Gastrocnemius medialis (tissue), 4 donors: Measurements from ENCODE around the gene CIDEC. TPM values are rescaled to one million over a fixed set of nuclear protein-coding genes. Genes with fewer than 3 reads are reported as not detected.

Source experiments
- ATAC-seq, 2 donors: fragments of 150-250 bp; one replicate each; pipeline ENCODE4 v1.9.1; 2016
- DNase-seq, 2 donors: peaks; one replicate each; pipeline ENCODE4 v3.0.0-alpha.2; 2019
- H3K27ac ChIP-seq, 4 donors: fragments of 200-600 bp; sonication (generic); 1 replicate in 1 of 4; 2 replicates in 3 of 4; pipeline ENCODE4 v1.5.1; 2016 to 2018; ENCODE audit warnings: mild to moderate bottlenecking in 2 of 4, moderate library complexity in 1 of 4
- H3K27me3 ChIP-seq, 3 donors: fragments of 200-600 bp; sonication (generic) in 2 of 3; 1 replicate in 1 of 3; 2 replicates in 2 of 3; pipeline versions ENCODE4 v1.5.1 to v1.6.0; 2016 to 2019; ENCODE audit warnings: mild to moderate bottlenecking in 1 of 3, moderate library complexity in 1 of 3
- H3K36me3 ChIP-seq, 2 donors: fragments of 200-600 bp; sonication (generic) in 1 of 2; one replicate each; pipeline ENCODE4 v1.5.1; 2017 to 2018
- H3K4me1 ChIP-seq, 2 donors: fragments of 200-600 bp; sonication (generic) in 1 of 2; one replicate each; pipeline ENCODE4 v1.5.1; 2016 to 2017; ENCODE audit warnings: mild to moderate bottlenecking in 2 of 2
- H3K4me3 ChIP-seq, 4 donors: fragments of 200-600 bp; sonication (generic) in 3 of 4; 1 replicate in 1 of 4; 2 replicates in 3 of 4; pipeline ENCODE4 v1.5.1; 2016 to 2019; ENCODE audit warnings: mild to moderate bottlenecking in 2 of 4
- H3K9me3 ChIP-seq, 3 donors: fragments of 200-600 bp; sonication (generic) in 2 of 3; 1 replicate in 1 of 3; 2 replicates in 2 of 3; pipeline ENCODE4 v1.5.1; 2016 to 2019
- POLR2A ChIP-seq, 2 donors: fragments of 450-650 bp; IDR thresholded peaks; one replicate each; pipeline ENCODE4 v1.6.1; 2017; ENCODE audit warnings: antibody characterized with exemption in 2 of 2, mild to moderate bottlenecking in 2 of 2, moderate library complexity in 2 of 2
- in situ Hi-C, 4 donors: fragments of 200-750 bp; cut with MboI; loops; one replicate each; pipeline versions ENCODE4 v1.15.0 to v1.8.0; 2017; ENCODE audit warnings: low sequenced_read_pairs in 4 of 4
- intact Hi-C: fragments of 100-400 bp; cut with DNase I; formaldehyde crosslinking; loops from one replicate; pipeline ENCODE4 v1.15.1; 2023; ENCODE audit warnings: low total_unique reads
- total RNA-seq, 4 donors: library from RNA; depleted of rRNA; stranded (reverse); fragments of >200 nt; gene quantifications; one replicate each; pipeline versions ENCODE4 v1.1.0 to v1.2.3, GENCODE V29; 2016
- TF ChIP-seq, protein P1 (sequence below), 5 experiments: fragments of 450-650 bp in 3 of 5; fragments of 200-600 bp in 2 of 5; sonication (generic) in 2 of 5; IDR thresholded peaks in 4 of 5; conservative IDR thresholded peaks in 1 of 5; 1 replicate in 4 of 5; 2 replicates in 1 of 5; pipeline ENCODE4 v1.5.1; 2016 to 2019; ENCODE audit warnings: antibody characterized with exemption in 5 of 5, mild to moderate bottlenecking in 3 of 5, moderate library complexity in 3 of 5

The CIDEC gene
- total RNA-seq, 4 donors from 2014 or later, result 1.4 to 13.4 (median 3.5) TPM

DNA sequence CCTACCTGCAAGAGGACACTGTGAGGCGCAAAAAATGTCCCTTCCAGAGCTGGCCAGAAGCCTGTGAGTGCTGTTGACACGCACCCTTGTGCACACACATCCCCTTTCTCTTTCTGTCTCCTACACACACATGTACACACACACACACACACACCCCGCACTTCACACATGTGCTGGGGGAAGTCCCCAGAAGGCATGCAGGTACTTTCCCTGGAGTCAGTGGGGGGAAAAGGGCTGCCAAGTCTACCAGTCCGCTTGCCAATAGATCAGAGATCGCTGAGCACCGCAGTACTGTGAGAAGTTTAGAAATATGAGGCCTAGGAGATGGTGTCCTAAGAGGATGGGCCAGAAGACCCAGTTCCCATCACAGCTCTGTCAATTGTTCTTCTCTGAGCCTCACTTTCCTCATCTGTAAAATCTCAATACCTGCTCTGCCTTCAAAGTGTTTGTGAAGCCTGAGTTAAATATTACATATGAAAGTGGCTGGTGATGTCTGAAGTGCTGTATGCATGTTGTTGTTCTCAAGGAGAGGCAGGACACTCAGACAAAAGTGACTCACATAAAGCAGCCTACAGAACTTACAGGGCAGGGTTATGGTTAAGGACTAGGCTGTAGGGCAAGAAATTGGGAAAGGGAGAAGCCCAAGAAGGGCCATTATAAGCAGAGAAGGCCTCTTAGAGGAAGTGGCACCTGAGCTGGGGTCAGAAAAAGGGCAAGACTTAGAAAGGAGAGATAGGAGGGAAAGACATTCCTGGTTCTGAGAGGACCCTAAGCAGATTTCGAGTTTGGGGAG, 29.4 kb upstream of the CIDEC start:
- Histone ChIP-seq H3K27me3 (no peaks in the 10 kb centered on the region), H3K9me3 (no peaks in the 10 kb centered on the region), H3K36me3 (no peaks in the 10 kb centered on the region), H3K4me3 (no peak overlapping the region), H3K27ac (no peak overlapping the region), H3K4me1 (no peaks in the 10 kb centered on the region)
- TF ChIP-seq, protein P1, sequence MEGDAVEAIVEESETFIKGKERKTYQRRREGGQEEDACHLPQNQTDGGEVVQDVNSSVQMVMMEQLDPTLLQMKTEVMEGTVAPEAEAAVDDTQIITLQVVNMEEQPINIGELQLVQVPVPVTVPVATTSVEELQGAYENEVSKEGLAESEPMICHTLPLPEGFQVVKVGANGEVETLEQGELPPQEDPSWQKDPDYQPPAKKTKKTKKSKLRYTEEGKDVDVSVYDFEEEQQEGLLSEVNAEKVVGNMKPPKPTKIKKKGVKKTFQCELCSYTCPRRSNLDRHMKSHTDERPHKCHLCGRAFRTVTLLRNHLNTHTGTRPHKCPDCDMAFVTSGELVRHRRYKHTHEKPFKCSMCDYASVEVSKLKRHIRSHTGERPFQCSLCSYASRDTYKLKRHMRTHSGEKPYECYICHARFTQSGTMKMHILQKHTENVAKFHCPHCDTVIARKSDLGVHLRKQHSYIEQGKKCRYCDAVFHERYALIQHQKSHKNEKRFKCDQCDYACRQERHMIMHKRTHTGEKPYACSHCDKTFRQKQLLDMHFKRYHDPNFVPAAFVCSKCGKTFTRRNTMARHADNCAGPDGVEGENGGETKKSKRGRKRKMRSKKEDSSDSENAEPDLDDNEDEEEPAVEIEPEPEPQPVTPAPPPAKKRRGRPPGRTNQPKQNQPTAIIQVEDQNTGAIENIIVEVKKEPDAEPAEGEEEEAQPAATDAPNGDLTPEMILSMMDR (IDR thresholded peaks at IDR 0.05 in 4 of 5, conservative IDR thresholded peaks at IDR 0.05 in 1 of 5), result no peak
- no peak for TF ChIP-seq POLR2A (IDR thresholded peaks at IDR 0.05)
- intact Hi-C loops (no loop called here), in situ Hi-C loops (no loop called here)
- DNase-seq (no peak), ATAC-seq (no peak)

DNA sequence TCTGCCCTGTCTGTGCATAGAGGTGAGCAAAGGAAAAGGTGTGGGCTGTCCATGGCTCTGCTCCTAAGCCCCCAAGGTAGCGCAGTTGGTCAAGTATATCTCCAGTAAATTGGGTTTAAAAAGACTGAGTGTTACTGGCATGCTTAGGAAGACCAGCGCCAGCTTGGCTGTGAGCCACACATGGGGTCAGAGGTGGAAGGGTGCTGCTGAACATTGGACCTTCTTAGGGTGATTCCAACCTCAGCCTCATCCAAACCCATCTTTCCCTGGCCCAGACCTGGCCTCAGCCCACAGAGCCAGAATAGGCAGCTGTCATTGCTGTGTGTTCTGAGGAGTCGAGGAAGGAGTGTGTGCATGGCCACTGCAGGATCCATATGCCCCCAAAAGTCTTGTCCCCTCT, 28.2 kb upstream of the CIDEC start:
- Histone ChIP-seq H3K4me3 (no peak overlapping the region), H3K36me3 (no peaks in the 10 kb centered on the region), H3K4me1 (no peaks in the 10 kb centered on the region), H3K27ac (no peak overlapping the region), H3K27me3 (no peaks in the 10 kb centered on the region), H3K9me3 (no peaks in the 10 kb centered on the region)
- in situ Hi-C loops, result no loop called here
- intact Hi-C loops, result no loop called here
- DNase-seq (no peak), ATAC-seq (no peak)
- TF ChIP-seq, protein P1 (IDR thresholded peaks at IDR 0.05 in 4 of 5, conservative IDR thresholded peaks at IDR 0.05 in 1 of 5), result no peak
- no peak for TF ChIP-seq POLR2A (IDR thresholded peaks at IDR 0.05)

DNA sequence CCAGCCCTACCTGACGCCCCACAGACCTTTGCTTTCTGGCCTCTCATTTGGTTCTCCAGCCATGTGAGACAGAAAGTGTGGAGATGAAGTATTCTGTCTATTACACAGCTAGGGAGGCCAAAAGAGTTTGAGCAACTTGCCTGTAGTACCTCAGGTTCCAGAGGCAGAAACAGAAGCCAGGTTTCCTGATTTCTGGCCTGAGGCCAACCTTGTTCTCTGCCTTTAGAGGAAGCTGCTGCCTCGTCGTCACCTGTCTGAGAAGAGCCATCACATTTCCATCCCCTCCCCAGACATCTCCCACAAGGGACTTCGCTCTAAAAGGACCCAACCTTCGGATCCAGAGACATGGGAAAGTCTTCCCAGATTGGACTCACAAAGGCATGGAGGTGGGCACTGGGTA, 26.4 kb upstream of the CIDEC start:
- intact Hi-C loops, result no loop called here
- Histone ChIP-seq H3K27me3 (no peaks in the 10 kb centered on the region), H3K4me1 (no peaks in the 10 kb centered on the region), H3K9me3 (no peaks in the 10 kb centered on the region), H3K36me3 (no peaks in the 10 kb centered on the region), H3K4me3 (no peak overlapping the region), H3K27ac (no peak overlapping the region)
- DNase-seq (no peak), ATAC-seq (no peak)
- in situ Hi-C loops, result no loop called here
- TF ChIP-seq, protein P1 (IDR thresholded peaks at IDR 0.05 in 4 of 5, conservative IDR thresholded peaks at IDR 0.05 in 1 of 5), result no peak
- TF ChIP-seq POLR2A (IDR thresholded peaks at IDR 0.05), result no peak

DNA sequence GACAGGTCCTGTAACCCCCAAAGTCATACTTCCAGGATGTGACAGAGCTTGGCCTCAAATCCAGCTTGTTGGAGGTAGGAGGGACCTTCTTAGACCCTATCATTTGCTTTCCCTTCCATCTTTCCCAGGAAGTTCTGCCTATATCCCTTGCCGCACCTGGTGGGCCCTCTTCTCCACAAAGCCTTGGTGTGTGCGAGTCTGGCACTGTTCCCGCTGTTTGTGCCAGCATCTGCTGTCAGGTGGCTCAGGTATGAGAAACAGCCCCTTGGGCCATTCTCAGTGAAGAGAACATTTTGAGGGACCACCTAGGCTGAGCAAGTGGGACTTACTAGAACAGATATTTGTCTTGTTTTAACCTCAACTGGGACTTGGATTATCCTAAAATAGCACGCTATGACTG, 23.9 kb upstream of the CIDEC start:
- no peak for TF ChIP-seq POLR2A (IDR thresholded peaks at IDR 0.05)
- TF ChIP-seq, protein P1 (IDR thresholded peaks at IDR 0.05 in 4 of 5, conservative IDR thresholded peaks at IDR 0.05 in 1 of 5), result no peak
- in situ Hi-C loops, result no loop called here
- no peaks in the 10 kb centered on the region for H3K36me3 ChIP-seq

More for the DNA sequence above, 23.9 kb upstream of the CIDEC start:
- ATAC-seq, result no peak
- no peaks in the 10 kb centered on the region for H3K9me3 ChIP-seq
- no peak for DNase-seq
- no peak overlapping the region for H3K27ac ChIP-seq
- H3K27me3 ChIP-seq, result no peaks in the 10 kb centered on the region
- no peaks in the 10 kb centered on the region for H3K4me1 ChIP-seq
- H3K4me3 ChIP-seq, result no peak overlapping the region
- intact Hi-C loops, result no loop called here
